ENCODE measurements around the gene OTOP2.
"Not testable (repeated sequence)": the region's sequence is repeated elsewhere in the genome, so short reads cannot be mapped to it uniquely, and the experiment has no call there.

OTOP2 gene

DNA sequence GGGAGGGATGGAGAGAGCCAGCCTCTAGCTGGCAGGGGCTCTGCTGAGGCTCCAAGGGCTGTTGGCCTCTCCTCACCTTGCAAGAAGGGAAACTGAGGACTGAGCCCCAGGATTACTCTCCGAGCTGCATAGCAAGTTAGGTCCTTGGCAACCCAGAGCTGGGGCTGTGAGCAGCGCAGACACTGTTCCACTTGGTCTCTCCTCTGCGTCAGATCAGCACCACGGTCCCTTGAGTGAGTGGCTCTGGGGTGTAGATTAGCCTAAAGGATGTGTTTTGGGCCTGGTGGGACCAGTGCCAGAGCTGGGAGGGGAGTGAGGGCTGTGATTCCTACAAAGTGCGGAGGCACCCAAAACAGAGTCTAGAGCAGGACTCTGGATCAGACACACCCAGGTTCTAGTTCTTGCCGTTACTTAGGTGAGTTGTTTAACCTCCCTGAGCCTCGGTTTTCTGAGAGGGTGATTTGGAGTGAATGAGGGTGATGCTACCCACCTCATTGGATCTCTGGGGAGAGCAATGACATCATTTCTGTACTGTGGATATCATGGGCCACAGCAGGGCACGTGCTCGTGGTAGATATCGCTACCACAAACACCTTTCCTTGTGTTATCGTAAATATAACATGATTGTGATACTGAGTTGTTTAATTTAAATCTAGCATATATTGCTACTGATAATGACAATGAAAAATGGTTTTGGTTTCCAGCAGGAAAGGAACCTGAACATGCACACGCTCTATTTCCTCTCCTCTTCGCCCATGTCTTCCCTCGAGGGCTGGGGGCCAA, 22.5 kb upstream of the OTOP2 start:
- peak; percentile 48 for DNase-seq

- DNase-seq, result peak; percentile 36
These were observed 21.0 kb upstream of the OTOP2 start for GRCh38 chr17:74903034-74903433.

DNA sequence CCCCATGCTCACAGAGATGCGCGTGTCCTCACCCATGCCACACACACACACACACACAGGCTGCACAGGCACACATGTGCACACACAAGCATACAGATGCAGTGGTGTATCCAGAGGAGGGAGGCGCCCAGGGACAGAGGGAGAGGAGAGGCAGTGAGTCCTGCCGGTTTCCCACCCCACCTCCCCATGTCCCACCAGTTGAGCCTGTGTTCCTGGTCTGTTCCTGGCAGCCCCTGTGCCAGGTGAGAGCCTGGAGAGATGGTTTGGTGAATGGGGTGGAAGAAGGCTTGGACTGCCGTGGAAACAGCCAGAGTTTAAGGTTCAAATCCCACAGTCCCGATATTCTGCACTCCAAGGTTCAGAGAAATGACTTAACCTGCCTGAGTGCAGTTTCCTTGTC, 20.4 kb upstream of the OTOP2 start:
- peak; percentile 50 for DNase-seq

- peak; percentile 51 for DNase-seq
These were observed 19.2 kb upstream of the OTOP2 start for GRCh38 chr17:74904687-74905409.

DNA sequence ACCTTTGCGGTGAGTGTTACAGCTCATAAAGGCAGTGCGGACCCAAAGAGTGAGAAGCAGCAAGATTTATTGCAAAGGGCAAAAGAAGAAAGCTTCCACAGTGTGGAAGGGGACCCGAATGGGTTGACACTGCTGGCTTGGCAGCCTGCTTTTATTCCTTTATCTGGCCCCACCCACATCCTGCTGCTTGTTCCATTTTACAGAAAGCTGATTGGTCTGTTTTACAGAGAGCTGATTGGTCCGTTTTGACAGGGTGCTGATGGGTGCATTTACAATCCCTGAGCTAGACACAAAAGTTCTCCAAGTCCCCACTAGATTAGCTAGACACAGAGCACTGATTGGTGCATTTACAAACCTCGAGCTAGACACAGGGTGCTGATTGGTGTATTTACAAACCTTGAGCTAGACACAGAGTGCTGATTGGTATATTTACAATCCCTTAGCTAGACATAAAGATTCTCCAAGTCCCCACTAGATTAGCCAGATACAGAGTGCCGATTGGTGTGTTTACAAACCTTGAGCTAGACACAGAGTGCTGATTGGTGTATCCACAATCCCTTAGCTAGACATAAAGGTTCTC, 17.8 kb upstream of the OTOP2 start:
- DNase-seq, result not testable (repeated sequence)

DNA sequence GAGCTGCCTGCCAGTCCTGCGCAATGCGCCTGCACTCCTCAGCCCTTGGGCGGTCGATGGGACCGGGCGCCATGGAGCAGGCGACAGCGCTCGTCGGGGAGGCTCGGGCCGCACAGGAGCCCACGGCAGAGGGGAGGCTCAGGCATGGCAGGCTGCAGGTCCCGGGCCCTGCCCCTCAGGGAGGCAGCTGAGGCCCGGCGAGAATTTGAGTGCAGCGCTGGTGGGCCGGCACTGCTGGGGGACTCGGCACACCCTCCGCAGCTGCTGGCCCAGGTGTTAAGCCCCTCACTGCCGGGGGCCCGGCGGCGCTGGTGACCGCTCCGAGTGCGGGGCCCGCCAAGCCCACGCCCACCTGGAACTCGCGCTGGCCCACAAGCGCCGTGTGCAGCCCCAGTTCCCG, 17.1 kb upstream of the OTOP2 start:
- peak; percentile 38 for DNase-seq

GRCh38 chr17:74909097-74909496, 15.0 kb upstream of the OTOP2 start:
- DNase-seq, result peak; percentile 55

DNA sequence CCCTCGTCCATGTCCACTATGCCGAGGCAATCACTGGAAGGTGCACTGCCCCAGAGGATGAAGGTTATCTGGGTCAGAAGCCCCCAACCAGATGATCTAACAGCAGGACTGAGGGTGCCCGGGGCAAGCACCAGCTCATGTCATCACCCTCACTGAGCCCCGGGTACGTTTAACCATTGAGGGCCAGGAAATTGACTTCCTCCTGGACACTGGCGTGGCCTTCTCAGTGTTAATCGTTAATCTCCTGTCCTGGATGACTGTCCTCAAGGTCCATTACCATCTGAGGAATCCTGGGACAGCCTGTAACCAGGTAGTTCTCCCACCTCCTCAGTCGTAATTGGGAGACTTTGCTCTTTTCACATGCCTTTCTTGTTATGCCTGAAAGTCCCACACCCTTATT, 12.7 kb upstream of the OTOP2 start:
- DNase-seq, result not testable (repeated sequence)

DNA sequence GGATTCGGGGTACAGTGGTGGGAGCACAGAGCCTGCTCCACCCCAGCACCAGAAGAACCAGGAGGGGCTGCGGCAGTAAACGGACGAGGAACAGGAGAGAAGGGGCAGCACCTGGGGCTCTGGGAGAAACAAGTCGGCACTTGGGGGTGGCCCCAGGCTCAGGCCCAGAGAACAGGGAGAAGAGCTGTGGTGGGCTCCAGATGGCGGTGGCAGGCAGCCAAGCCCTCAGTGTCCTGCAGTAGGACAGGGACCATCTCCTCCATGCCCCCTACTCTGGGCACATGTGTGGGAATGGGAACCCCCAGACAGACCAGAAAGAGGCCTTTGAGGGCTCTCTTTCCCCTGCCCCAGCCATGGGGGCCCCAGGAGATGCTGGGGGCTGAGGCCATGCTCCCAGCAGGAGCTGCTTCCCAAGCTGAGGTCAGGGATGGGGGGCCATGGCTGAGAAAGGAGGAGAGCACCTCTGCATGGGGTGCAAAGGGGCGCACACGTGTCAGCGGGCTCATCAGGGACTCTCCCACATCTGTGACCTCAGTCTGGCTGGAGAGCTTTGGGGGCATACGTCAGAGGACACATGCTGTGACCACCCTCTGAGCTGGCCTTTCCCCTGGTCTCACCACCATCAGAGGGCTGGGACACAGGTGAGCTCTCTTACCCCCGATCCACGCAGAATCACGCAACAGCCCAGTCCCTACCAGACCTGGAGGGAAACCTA, 7.8 kb upstream of the OTOP2 start:
- no peak for DNase-seq

GRCh38 chr17:74916851-74917199, 7.2 kb upstream of the OTOP2 start:
- no peak for DNase-seq

DNA sequence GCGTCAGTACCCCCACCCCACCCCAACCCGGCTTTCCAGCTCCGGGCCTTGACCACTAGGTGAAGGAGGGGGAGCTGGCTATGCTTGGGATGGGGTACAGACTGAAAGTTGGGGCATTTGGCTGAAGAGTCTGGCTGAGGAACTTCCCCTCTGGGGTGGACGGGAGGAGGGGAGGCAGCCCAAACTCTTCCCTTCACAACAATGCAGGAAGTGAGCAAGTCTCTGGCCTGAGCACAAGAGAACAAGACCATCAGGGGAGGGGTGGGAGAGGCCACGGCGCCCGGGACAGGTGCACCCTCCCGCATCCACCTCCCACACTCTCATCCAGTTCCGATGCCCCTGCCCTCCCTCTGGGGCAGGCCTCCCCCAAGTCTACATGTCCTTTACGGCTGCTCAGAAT, 6.6 kb upstream of the OTOP2 start:
- no peak for DNase-seq

DNA sequence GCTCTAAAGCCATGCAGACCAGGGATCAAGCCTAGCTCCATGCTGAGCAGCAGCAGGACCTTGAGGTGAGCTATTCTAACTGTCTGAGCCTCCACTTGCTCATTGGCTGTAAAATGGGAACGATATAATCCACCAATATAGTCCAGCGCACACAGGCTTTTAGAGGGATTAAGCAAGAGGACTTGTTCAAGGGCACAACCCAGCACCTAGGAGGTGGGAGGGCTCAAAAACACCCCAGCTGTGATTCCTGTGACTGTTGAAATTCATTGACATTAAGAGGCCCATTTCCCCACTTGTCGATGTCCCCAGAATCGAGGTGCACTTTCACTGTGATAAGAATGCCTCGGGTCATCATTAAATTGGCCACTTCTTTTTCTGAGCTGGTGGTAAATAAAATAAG, 5.2 kb upstream of the OTOP2 start:
- DNase-seq, result no peak

DNA sequence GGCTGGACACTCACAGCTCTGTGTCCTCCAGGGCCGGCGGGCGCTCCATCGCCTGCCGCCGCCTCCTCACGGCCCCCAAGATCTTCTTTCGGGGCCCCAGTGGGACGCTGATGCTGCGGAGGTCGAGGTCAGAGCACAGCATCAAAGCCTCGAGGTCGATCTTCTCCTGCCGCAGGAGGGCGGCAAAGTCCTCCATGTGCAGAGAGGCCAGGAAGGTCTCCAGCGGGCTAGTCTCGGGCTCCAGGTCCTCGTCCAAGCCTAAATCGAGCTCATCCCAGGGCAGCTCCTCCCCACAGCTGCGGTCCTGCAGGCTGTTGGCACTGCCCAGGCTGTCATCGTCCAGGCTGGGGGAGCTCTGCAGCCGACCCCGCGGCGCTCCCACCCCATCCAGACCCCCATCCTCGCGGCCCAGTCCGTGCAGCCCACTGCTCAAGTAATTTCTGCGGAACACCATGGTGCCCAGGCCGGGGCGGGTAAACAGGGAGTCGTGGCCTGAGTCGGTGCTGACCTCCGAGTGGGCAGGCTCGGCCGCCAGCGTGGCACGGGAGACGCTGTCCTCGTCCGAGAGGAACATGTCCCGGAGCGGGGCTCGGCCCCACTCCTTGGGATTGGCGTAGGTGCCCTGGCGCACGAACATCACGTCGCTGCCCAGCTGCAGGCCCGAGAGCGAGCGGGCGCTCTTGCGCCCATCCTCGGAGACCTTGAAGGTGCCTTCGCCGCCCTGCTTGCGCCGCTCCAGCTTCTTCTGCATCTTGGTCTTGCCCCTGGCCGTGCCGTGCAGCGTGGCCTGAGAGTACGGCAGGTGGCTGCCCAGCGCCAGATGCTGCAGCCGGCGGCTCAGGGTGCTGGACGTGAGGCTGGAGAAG, 4.4 kb upstream of the OTOP2 start:
- DNase-seq, result peak; percentile 79

- no peak for DNase-seq
These were observed 3.8 kb upstream of the OTOP2 start for GRCh38 chr17:74920306-74920620.

DNA sequence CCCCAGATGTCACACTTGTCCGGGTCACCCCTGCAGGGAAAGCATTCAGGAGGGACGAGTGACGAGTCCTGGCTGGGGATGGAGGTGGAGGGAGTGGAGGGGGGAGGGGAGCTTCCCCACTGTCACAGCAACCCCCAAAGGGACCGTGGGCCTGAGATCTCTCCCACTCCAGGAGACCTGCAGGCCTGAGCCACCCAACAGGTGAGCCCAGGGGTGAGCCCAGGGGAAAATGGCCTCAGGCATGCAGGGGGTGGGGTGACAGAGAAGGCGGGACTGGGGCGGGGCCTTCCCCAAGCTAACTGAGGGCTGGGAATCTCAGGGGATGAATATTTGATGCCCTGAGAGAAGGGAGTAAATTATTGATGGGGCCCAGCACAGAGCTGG, 3.4 kb upstream of the OTOP2 start:
- DNase-seq, result peak; percentile 55

GRCh38 chr17:74921026-74921681, 2.9 kb upstream of the OTOP2 start:
- DNase-seq, result peak; percentile 56

DNA sequence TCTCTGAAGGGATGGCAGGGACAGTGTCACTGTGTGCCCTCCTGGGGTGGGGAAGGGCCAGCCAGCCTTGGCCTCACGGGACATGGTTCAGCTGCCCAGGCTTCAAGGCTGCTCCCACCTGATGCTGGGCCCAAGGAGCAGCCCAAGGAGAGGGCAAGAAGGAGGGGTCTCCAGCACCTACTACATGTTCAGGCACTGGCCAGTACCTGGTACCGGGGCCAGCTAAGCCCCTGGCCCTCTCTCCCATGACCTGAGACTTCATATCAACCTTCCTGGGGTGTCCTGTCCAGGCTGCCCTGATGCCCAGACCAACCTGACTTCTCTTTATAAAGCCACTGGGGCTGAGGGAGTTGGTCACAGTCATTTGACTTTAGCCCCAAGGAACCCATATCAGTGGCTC, 2.3 kb upstream of the OTOP2 start:
- peak; percentile 52 for DNase-seq

DNA sequence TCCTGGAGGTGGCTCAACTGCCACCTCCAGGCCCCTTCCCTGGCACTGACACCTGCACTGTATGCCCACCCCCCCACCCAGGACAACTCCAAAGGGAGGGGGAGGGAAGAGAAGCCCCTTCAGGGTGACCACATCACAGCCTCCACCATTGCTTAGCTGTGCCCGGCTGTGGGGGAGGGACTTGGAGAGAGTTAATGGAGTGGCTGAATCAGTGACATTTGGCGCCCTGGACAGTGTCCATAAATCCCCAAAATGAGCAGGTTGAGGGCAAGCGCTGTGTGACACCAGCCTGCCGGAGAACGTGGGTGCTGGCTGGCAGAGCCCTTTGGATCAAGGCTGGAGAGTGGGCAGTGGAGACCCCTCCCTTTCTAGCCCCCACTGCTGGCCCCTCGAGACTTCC, 1.9 kb upstream of the OTOP2 start:
- peak; percentile 53 for DNase-seq

GRCh38 chr17:74922694-74923537, 1.2 kb upstream of the OTOP2 start, which contains the start of gene USH1G:
Gene USH1G, minus strand, starts transcription at chr17:74923255. Its CDS starts 182 bp downstream, at chr17:74923073.
- DNase-seq, result peak; percentile 50

DNA sequence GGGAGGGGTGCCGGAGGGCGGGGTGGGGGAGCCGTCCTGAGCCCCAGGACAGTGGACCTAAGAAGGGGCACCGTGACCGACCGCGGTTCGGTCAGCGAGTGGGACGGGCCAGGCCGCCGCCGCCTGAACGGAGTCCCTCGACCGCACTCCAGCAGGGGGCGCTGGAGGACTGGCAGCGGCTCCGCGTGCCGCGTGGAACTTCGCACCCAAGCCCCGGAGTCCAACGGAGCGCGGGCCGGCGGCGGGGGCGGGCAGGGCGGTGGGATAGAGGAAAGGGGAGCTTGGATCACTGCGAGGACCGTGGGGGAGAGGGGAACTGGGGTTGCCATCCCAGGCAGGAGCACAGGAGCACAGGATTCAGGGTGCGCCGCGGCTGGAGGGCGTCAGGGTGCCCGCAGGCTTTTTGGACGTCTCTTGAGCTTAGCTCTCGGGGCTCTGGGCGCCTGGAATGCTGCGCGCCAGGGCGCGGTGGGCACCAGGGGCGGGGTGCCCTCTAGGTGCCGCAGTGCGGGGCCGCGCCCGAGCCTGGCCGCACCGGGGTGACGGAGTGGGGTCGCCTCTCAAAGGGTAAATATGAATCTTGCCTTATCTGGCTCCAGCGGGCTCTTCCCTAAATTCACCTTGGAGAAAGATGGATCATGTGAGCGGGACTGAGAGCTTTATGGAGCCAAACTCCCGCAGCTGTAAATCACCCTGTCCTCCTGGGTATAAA, 379 bp upstream of the OTOP2 start:
- peak; percentile 80 for DNase-seq
